ENCODE data around the gene PAEP. TPM values are rescaled to one million over a fixed set of nuclear protein-coding genes. Genes with fewer than 3 reads are reported as not detected.

PAEP gene
- total RNA-seq, 1 donor = not detected

DNA sequence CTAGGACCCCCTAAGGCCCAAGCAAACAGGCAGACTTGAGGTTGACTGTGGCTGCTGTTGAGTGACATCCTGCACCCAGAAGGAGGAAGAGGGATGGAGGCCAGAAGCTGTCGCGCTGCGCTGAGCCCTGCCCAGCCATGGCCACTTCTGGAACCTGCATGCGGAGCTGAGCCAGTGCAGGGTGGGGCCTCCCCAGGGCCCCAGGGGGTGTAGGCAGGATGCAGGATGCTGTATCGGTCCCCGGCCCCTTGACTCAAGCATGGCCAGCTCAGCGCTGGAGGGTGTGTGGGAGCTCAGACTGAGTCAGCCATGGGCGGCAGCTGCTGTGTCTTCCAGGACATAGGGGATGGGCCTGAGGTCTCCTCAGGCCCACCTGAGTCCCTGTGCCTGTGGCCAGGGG, 50.9 kb downstream of the PAEP start:
- DNase-seq (ENCODE audit: low read depth) = no peak
- H3K4me3 ChIP-seq (ENCODE audit: low read depth, low read length) = no peak overlapping the region
- TF ChIP-seq, protein P1, sequence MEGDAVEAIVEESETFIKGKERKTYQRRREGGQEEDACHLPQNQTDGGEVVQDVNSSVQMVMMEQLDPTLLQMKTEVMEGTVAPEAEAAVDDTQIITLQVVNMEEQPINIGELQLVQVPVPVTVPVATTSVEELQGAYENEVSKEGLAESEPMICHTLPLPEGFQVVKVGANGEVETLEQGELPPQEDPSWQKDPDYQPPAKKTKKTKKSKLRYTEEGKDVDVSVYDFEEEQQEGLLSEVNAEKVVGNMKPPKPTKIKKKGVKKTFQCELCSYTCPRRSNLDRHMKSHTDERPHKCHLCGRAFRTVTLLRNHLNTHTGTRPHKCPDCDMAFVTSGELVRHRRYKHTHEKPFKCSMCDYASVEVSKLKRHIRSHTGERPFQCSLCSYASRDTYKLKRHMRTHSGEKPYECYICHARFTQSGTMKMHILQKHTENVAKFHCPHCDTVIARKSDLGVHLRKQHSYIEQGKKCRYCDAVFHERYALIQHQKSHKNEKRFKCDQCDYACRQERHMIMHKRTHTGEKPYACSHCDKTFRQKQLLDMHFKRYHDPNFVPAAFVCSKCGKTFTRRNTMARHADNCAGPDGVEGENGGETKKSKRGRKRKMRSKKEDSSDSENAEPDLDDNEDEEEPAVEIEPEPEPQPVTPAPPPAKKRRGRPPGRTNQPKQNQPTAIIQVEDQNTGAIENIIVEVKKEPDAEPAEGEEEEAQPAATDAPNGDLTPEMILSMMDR (IDR thresholded peaks at IDR 0.05; ENCODE audit: insufficient read depth, low read length) = no peak

DNA sequence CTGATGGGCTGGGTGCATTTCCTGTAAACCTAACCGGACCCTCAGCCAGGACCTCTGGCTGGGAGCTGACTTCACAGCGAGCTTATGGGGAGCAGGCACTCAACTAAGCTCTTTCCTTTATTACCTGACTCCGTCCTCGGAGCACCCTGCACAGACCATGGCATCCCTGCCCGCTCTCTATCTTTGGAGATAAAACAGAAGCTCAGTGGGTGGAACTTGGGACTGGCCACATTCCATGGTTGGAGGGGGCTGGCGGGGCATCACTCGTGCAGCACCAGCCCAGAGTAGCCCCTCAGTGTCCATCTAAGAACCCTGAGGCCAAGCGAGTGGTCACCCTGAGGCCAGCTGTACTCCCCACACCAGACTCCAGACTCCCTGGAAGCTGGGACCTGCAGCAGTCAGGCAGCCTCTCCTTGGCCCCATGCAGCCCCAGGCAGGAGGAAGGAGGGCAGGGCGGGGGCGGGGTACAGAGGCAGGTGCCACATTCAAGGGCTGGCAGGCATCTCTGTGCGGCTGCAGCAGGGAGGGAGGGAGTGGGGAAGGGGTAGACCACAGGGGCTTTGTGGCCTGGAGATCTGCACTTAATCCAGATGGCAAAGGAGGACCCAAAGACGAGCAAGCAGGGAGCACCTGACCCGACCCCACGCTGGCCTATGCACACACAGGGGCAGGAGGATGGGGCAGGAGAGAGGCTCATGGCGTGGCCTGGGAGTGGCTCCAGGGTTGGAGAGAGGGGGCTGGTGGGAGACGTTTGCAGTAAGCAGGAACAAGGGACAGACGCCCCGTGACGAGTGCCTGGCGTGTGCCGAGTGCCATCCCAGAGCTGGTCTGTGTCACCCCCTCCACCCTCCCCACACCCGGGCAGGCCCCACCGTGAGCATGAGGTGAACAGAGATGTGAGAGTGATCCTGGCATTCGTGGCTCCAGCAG, 51.7 kb downstream of the PAEP start:
- H3K4me3 ChIP-seq (ENCODE audit: low read depth, low read length) = no peak overlapping the region
- TF ChIP-seq, protein P1 (IDR thresholded peaks at IDR 0.05; ENCODE audit: insufficient read depth, low read length) = no peak
- no peak for DNase-seq (ENCODE audit: low read depth)

DNA sequence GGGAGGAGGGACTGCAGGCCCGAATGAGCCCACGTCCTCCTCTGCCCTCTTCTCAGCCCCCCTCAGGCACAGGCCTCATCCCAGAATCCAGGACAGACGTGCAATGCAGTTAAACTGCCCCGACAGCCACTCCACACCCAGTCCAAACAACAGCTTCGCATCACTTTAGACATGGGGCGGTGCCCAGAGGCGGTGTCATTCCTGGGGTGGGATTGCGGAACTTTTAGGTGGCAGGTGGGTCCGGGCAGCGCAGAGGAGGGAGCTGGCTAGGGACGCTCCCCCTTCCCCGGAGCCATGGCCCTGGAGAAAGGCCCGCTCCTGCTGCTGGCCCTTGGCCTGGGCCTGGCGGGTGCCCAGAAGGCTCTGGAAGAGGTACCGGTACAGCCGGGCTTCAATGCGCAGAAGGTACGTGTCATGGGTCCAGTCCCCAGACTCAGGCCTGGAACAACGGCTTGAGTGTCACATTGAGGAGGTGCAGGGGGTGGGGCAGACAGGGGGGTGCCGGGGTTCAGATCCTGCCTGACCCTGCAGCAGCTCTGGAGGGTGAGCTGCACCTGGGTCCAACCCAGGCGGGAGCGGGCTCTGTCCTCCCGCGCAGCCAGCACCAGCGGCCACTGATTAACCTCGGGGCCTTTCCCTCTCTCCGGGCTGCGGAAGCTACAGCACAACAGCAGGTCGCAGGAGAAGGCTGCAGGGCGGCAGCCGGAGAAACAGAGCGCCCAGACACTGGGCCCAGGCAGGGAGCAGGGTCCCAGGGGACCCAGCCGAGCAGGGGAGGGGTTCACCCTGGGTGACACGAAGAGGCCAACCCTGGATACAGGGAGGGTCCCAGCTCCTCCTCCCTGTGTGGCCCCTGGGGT, 52.6 kb downstream of the PAEP start:
- TF ChIP-seq, protein P1 (IDR thresholded peaks at IDR 0.05; ENCODE audit: insufficient read depth, low read length) = no peak
- no peak for DNase-seq (ENCODE audit: low read depth)
- H3K4me3 ChIP-seq (ENCODE audit: low read depth, low read length) = no peak overlapping the region

DNA sequence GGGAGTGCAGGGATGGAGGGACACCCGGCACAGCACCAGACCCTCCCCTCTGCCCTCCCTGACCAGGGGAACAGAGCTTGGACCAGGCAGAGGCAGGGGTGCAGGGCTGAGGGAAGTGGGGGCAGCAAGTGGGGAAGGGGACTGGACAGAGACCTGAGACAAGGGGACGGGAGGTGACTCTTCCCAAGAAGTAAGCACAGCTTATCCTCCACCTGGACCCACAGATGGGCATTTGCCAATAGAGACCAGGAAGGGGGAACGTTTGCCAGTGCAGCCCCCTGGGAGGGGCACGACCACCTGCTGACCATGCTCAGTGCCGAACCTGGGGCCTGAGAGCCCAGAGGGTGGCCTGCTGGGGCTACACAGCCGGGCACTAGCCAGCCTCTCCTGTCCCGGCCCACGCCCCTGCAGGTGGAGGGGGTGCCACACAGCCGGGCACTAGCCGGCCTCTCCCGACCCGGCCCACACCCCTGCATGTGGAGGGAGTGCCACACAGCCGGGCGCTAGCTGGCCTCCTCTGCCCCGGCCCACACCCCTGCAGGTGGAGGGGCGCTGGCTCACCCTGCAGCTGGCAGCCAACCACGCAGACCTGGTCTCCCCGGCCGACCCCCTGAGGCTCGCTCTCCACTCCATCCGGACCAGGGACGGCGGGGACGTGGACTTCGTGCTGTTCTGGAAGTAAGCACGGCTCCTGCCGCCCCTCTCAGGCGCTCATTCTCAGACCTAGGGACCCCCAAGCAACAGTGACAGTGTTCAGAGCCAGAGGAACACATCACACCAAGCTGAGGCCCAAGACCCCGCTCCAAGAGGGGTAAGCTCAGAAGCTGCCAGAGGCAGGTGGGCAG, 53.5 kb downstream of the PAEP start:
- TF ChIP-seq, protein P1 (IDR thresholded peaks at IDR 0.05; ENCODE audit: insufficient read depth, low read length) = no peak
- DNase-seq (ENCODE audit: low read depth) = no peak
- no peak overlapping the region for H3K4me3 ChIP-seq (ENCODE audit: low read depth, low read length)

DNA sequence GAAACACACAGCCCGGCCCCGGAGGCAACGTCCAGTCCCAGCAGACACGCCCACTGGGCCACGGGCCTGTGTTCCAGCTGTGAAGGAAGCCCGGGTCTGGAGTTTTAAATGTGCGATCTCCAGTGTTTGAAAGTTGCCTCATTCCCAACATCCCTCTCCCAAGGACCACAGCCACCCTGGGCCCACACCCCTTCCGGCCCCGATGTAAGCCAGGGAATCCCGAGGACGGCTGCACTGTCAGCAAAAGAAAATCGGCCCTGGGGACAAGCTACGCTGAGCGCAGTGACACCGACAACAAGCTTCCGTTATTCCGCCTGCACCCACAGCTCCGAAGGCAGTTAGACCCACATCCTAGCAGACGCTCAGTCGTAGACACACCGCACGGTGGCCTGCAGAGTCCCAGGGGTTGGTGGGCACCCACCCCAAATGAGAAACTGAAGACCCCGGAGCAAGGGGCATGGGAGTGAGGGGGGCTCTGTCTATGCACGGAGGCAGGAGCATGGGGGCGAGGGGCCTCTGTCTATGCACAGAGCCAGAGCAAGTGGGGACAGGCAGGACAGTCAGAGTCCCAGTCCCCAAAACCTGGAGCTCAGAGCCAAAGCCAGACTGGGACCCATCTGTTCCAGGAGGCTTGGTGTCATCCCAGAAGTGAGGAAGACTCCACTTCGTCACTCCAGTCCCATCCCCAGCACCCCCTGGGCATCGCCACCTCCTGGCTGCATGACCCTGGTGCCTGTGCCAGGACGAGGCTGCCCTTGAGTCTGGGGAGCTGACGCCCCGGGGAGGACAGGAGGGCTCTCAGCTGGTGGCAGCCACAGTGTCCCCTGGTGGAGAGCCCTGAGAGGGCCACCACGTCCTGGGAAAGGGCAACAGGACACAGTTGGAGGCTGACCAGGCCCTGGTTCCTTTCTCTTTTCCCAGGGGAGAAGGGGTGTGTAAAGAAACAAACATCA, 54.4 kb downstream of the PAEP start:
- TF ChIP-seq, protein P1 (IDR thresholded peaks at IDR 0.05; ENCODE audit: insufficient read depth, low read length) = no peak
- DNase-seq (ENCODE audit: low read depth) = no peak
- H3K4me3 ChIP-seq (ENCODE audit: low read depth, low read length) = no peak overlapping the region

Other genes starting within 250 kb of the PAEP start
- 2.8 and 5.2 TPM in 2 replicates for gene PPP1R26, start 82.0 kb upstream of the PAEP start, total RNA-seq (ENCODE audit: low replicate concordance)
- 5.5 and 21.4 TPM in 2 replicates for gene MRPS2, start 61.1 kb upstream of the PAEP start, total RNA-seq (ENCODE audit: low replicate concordance)
- gene LCN1, start 40.3 kb upstream of the PAEP start, total RNA-seq (ENCODE audit: low replicate concordance) = not detected in 2 replicates
- not detected in 2 replicates for gene OBP2A, start 15.6 kb upstream of the PAEP start, total RNA-seq (ENCODE audit: low replicate concordance)
- gene GLT6D1, start 77.8 kb downstream of the PAEP start, total RNA-seq (ENCODE audit: low replicate concordance) = not detected in 2 replicates
- gene LCN9, start 101.6 kb downstream of the PAEP start, total RNA-seq (ENCODE audit: low replicate concordance) = not detected in 2 replicates
- not detected in 2 replicates for gene SOHLH1, start 137.7 kb downstream of the PAEP start, total RNA-seq (ENCODE audit: low replicate concordance)
- not detected in 2 replicates for gene KCNT1, start 140.4 kb downstream of the PAEP start, total RNA-seq (ENCODE audit: low replicate concordance)